Kidney (tissue), 14 donors: ENCODE measurements around the gene TUT7. TPM values are rescaled to one million over a fixed set of nuclear protein-coding genes. Genes with fewer than 3 reads are reported as not detected.

Experiments used
- DNase-seq, 5 donors: peaks; one replicate each; pipeline ENCODE4 v3.0.0-alpha.2; 2013 to 2020
- FAIRE-seq: peaks from 2 replicates; lab custom pipeline; 2012; peaks lifted over from hg19 to GRCh38; lab: Jason Lieb, UNC
- H3K27ac ChIP-seq, 2 donors: one replicate each; pipeline ENCODE4 v1.7.0; 2013; ENCODE audit warnings: low read depth in 2 of 2, low read length in 2 of 2, inconsistent platforms in 1 of 2
- H3K27me3 ChIP-seq: one replicate; pipeline ENCODE4 v1.7.1; 2013; ENCODE audit warnings: low read length, inconsistent platforms; ENCODE audit not compliant: control insufficient read depth, insufficient read depth
- H3K36me3 ChIP-seq, 3 donors: one replicate each; pipeline versions ENCODE4 v1.7.0 to v1.7.1; 2013; ENCODE audit warnings: low read length in 3 of 3, control low read depth in 1 of 3, inconsistent platforms in 1 of 3; ENCODE audit not compliant: insufficient read depth in 3 of 3, control insufficient read depth in 2 of 3
- H3K4me1 ChIP-seq, 3 donors: one replicate each; pipeline versions ENCODE4 v1.7.0 to v1.7.1; 2013; ENCODE audit warnings: low read length in 3 of 3, inconsistent platforms in 1 of 3, low read depth in 1 of 3; ENCODE audit not compliant: control insufficient read depth in 2 of 3, insufficient read depth in 2 of 3
- H3K4me3 ChIP-seq, 3 donors: one replicate each; pipeline versions ENCODE4 v1.7.0 to v1.8.1; 2013; ENCODE audit warnings: low read length in 3 of 3, control low read depth in 1 of 3, inconsistent platforms in 1 of 3
- H3K9ac ChIP-seq, 3 donors: one replicate each; pipeline versions ENCODE4 v1.7.0 to v1.7.1; 2013; ENCODE audit warnings: low read length in 3 of 3, control low read depth in 1 of 3, inconsistent platforms in 1 of 3
- H3K9me3 ChIP-seq, 3 donors: one replicate each; pipeline versions ENCODE4 v1.7.0 to v1.7.1; 2013; ENCODE audit warnings: low read length in 3 of 3, control low read depth in 1 of 3, inconsistent platforms in 1 of 3; ENCODE audit not compliant: control insufficient read depth in 2 of 3, insufficient read depth in 1 of 3
- CTCF ChIP-seq: IDR thresholded peaks from 3 replicates; pipeline ENCODE4 v1.5.1; 2012; ENCODE audit warnings: mild to moderate bottlenecking, moderate library complexity, borderline replicate concordance; ENCODE audit not compliant: insufficient read depth; ENCODE audit errors: extremely low read depth
- intact Hi-C: fragments of 100-400 bp; cut with DNase I; formaldehyde crosslinking; loops from one replicate; pipeline ENCODE4 v1.11.1; 2022
- polyA plus RNA-seq: library from polyadenylated mRNA; stranded (reverse); fragments of 350-450 nt; fragmentation: Illumina TruSeq; extraction: RNeasy Lipid Tissue Mini Kit (QIAGEN cat#74804); gene quantifications from one replicate; pipeline ENCODE4 v1.2.3, GENCODE V29; 2014; ENCODE audit warnings: low read depth, low replicate concordance; ENCODE audit not compliant: insufficient read depth
- total RNA-seq: library from RNA; stranded (reverse); fragmentation: NEBNext Ultra II Directional; extraction: Animal tissue kit (Norgen Biotek cat#: 25700); gene quantifications from one replicate; pipeline ENCODE4 v1.2.1, GENCODE V29; 2021
- donor health status: control.
- donor health status: control.
- donor health status: control.
- donor health status: control.
- donor health status: control.
- donor health status: DM: yes; HTN: yes; CAD: no.
- donor health status: Normal renal cell carcinoma (clear cell type).

The TUT7 gene
- total and polyA plus RNA-seq, 2 donors from 2014 or later, result 6.6 to 26.0 TPM

- TF ChIP-seq CTCF, result no peak
- no peak overlapping the region for H3K27ac ChIP-seq
- FAIRE-seq, result no peak
- DNase-seq, result no peak
- H3K27me3 ChIP-seq, result no peaks in the 10 kb centered on the region
- no peaks in the 10 kb centered on the region for H3K36me3 ChIP-seq
- H3K4me3 ChIP-seq, result no peak overlapping the region
- no peaks in the 10 kb centered on the region for H3K4me1 ChIP-seq
- intact Hi-C loops, result no loop called here
- no peak overlapping the region for H3K9ac ChIP-seq
- peaks cover 0 to 6% (median 0%) of the 10 kb centered on the region in 3 donors for H3K9me3 ChIP-seq
Measured at GRCh38 chr9:86376016-86376415, 21.8 kb upstream of the TUT7 start.

- no peaks in the 10 kb centered on the region for H3K36me3 ChIP-seq
- H3K27ac ChIP-seq, result no peak overlapping the region
- no peak for DNase-seq
- intact Hi-C loops, result no loop called here
- TF ChIP-seq CTCF, result no peak
- H3K4me1 ChIP-seq, result no peaks in the 10 kb centered on the region
- no peak for FAIRE-seq
- no peak overlapping the region for H3K9ac ChIP-seq
- peaks cover 0 to 19% (median 2%) of the 10 kb centered on the region in 3 donors for H3K9me3 ChIP-seq
- no peak overlapping the region for H3K4me3 ChIP-seq
- no peaks in the 10 kb centered on the region for H3K27me3 ChIP-seq
Measured at GRCh38 chr9:86369810-86370209, 15.6 kb upstream of the TUT7 start.

- Histone ChIP-seq H3K27ac (no peak overlapping the region), H3K9ac (no peak overlapping the region), H3K27me3 (no peaks in the 10 kb centered on the region), H3K4me1 (no peaks in the 10 kb centered on the region), H3K36me3 (no peaks in the 10 kb centered on the region), H3K4me3 (no peak overlapping the region), H3K9me3 (peaks cover 0 to 19% (median 2%) of the 10 kb centered on the region in 3 donors)
- intact Hi-C loops, result no loop called here
- TF ChIP-seq CTCF, result no peak
- FAIRE-seq, result no peak
- DNase-seq, result no peak
Measured at GRCh38 chr9:86368871-86369521, 14.8 kb upstream of the TUT7 start.

GRCh38 chr9:86361176-86361575, 7.0 kb upstream of the TUT7 start:
- H3K4me1 ChIP-seq, result no peaks in the 10 kb centered on the region
- H3K36me3 ChIP-seq, result no peaks in the 10 kb centered on the region
- FAIRE-seq (no peak), DNase-seq (no peak)
- no peaks in the 10 kb centered on the region for H3K27me3 ChIP-seq
- TF ChIP-seq CTCF, result no peak
- intact Hi-C loops, result no loop called here
- no peak overlapping the region for H3K9ac ChIP-seq
- H3K4me3 ChIP-seq, result no peak overlapping the region
- no peak overlapping the region for H3K27ac ChIP-seq
- no peaks in the 10 kb centered on the region for H3K9me3 ChIP-seq
